Measurements from ENCODE around the gene SLC41A3.
"Not testable (repeated sequence)": the region's sequence is repeated elsewhere in the genome, so short reads cannot be mapped to it uniquely, and the experiment has no call there.

SLC41A3 gene

DNA sequence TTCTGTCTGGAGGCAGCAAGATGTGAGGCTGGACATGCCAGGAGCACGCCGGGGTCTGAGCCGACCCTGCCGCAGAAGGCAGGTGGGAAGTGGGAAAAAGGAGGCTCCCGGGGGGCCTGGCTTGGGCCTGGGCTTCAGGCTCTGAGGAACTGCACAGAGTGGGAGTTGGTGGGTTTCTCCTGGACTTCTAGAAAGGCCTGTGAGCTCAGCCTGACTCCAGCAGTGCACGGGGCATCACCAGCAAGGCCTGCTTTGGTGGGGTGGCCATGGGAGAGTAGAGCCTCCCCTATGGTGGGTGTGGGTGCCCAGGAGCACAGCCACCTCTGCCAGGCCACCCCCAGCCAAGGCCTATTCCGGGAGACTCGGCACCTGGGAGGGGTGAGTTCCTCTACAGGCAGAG, 18.1 kb upstream of the SLC41A3 start:
- Histone ChIP-seq H3K9me3 (ENCODE audit: control insufficient read depth, insufficient read depth, low read length) (no peaks in the 10 kb centered on the region), H3K27me3 (ENCODE audit: control insufficient read depth, insufficient read depth, low read length) (no peaks in the 10 kb centered on the region), H3K9ac (ENCODE audit: low read depth, low read length) (no peak overlapping the region)

DNA sequence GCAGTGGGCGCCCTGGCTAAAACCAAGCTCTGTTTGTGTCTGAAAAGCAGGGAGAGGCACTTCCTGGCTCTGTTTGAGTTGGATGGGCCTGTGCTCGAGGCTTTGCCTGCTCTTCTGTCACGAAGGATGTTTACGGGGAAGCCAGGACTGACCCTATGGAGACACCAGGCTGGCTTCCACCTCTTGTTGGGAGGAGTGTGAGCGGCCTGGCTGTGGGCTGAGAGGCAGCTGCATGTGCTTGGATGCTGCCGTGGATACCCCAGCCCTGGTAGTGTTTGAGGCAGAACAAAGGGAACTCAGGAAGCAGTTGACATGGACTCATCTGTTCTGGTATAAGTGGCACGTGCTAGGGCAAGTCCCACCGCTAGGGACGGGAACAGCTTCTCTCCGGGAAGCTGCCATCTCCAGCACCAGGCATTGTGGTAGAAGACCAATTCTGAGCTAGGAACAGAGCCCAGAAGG, 17.6 kb upstream of the SLC41A3 start:
- Histone ChIP-seq H3K4me3 (ENCODE audit: low read depth, low read length) (no peak overlapping the region), H3K27me3 (ENCODE audit: control insufficient read depth, insufficient read depth, low read length) (no peaks in the 10 kb centered on the region), H3K9me3 (ENCODE audit: control insufficient read depth, insufficient read depth, low read length) (no peaks in the 10 kb centered on the region), H3K4me1 (ENCODE audit: control insufficient read depth, insufficient read depth, low read length) (no peaks in the 10 kb centered on the region), H3K9ac (ENCODE audit: low read depth, low read length) (no peak overlapping the region), H3K36me3 (ENCODE audit: control insufficient read depth, insufficient read depth, low read length) (no peaks in the 10 kb centered on the region)

More for the DNA sequence above, 18.1 kb upstream of the SLC41A3 start:
- H3K36me3 ChIP-seq (ENCODE audit: control insufficient read depth, insufficient read depth, low read length), result no peaks in the 10 kb centered on the region
- no peak overlapping the region for H3K4me3 ChIP-seq (ENCODE audit: low read depth, low read length)
- no peaks in the 10 kb centered on the region for H3K4me1 ChIP-seq (ENCODE audit: control insufficient read depth, insufficient read depth, low read length)

DNA sequence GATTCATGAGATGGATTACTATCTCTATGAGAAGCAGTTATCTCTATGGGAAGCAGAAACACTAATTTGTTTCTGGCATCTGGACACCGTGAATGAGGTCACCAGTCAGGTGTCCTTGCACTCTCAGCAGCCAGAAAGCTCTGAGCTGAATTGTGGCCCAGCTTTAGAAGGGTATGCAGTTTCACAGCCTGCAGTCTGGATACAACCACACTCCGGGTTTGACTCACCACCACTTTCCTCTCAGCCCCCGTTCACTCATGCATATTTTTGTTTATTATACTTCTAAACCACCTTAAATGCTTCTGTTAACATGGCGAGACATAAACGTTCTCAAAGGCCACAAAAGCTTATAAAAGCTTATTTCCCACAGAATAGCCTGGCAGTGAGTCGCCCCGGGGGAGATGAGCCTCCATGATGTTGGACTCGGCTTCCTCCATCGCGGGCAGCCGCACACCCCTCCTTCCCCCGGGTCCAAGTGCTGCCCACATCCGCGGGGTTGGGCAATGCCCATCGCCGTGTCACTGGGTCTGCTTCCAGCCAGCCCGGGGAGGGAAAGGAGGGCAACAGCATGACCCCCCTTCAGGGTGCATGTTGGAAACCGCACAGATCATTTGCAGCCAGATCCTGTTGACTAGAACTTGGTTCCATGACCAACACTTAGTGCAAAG, 16.8 kb upstream of the SLC41A3 start:
- Histone ChIP-seq H3K4me1 (ENCODE audit: control insufficient read depth, insufficient read depth, low read length) (no peaks in the 10 kb centered on the region), H3K36me3 (ENCODE audit: control insufficient read depth, insufficient read depth, low read length) (no peaks in the 10 kb centered on the region), H3K4me3 (ENCODE audit: low read depth, low read length) (no peak overlapping the region), H3K27me3 (ENCODE audit: control insufficient read depth, insufficient read depth, low read length) (no peaks in the 10 kb centered on the region), H3K9me3 (ENCODE audit: control insufficient read depth, insufficient read depth, low read length) (no peaks in the 10 kb centered on the region), H3K9ac (ENCODE audit: low read depth, low read length) (no peak overlapping the region)

DNA sequence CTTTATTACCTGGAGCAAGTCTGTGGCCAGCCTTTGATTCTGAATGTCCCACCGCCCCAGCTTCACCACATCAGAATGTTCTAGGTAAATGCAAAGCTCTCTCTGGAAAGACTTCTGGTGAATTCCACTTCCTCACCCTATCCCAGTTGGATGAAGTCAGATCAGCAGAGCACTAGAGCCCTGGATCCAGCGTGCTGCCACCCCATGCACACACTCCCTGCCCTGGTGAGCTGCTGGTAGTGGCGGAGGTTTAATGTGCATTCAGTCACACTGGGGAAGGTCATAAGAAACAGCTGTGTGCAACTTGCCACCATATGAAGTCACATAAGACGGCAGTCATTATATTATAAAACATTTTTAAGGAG, 16.3 kb upstream of the SLC41A3 start:
- H3K36me3 ChIP-seq (ENCODE audit: control insufficient read depth, insufficient read depth, low read length), result no peaks in the 10 kb centered on the region
- no peak overlapping the region for H3K9ac ChIP-seq (ENCODE audit: low read depth, low read length)
- no peaks in the 10 kb centered on the region for H3K9me3 ChIP-seq (ENCODE audit: control insufficient read depth, insufficient read depth, low read length)
- H3K4me1 ChIP-seq (ENCODE audit: control insufficient read depth, insufficient read depth, low read length), result no peaks in the 10 kb centered on the region
- H3K27me3 ChIP-seq (ENCODE audit: control insufficient read depth, insufficient read depth, low read length), result no peaks in the 10 kb centered on the region
- H3K4me3 ChIP-seq (ENCODE audit: low read depth, low read length), result no peak overlapping the region

DNA sequence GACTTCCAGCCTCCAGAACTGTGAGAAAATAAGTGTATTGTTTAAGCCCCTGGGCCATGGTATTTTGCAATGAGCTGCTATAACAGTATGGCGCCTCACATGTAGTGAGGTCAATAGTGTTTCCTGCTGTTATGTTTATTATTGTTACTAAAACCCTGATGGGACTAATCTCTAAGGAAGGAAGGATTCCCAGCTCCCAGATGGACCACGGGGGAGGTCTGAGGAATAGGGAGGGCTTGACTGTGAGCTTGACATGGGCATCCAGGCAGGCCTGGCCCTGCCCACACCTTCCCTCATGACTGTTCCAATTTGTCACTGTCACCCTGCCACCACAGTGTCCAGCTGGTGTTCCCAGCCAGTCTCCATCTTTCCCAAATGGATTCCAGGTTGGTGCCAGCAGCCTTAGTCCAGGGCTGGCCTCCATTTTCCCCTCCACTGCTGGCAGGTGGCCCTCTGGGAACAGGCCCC, 14.5 kb upstream of the SLC41A3 start:
- Histone ChIP-seq H3K9me3 (ENCODE audit: control insufficient read depth, insufficient read depth, low read length) (no peaks in the 10 kb centered on the region), H3K4me3 (ENCODE audit: low read depth, low read length) (no peak overlapping the region), H3K4me1 (ENCODE audit: control insufficient read depth, insufficient read depth, low read length) (no peaks in the 10 kb centered on the region), H3K27me3 (ENCODE audit: control insufficient read depth, insufficient read depth, low read length) (no peaks in the 10 kb centered on the region), H3K9ac (ENCODE audit: low read depth, low read length) (no peak overlapping the region), H3K36me3 (ENCODE audit: control insufficient read depth, insufficient read depth, low read length) (no peaks in the 10 kb centered on the region)

DNA sequence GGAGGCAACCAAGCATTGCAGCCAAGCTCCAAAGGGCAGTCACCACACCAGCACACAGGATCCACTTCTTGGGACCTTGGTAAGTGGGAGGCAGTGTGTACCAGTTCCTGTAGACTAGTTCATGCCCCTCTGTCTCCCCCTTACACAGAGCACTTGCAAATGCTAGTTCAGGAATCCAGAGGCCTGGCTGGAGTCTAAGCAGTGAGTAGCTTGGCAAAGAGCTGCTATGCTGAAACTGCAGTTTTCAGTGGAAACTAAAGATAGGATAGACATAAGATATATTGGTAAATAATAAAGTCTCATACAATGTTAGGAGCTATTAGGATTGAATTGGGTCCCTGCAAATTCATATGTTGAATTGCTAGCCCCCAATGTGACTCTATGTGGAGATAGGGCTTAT, 13.9 kb upstream of the SLC41A3 start:
- no peak overlapping the region for H3K9ac ChIP-seq (ENCODE audit: low read depth, low read length)
- no peak overlapping the region for H3K4me3 ChIP-seq (ENCODE audit: low read depth, low read length)
- H3K36me3 ChIP-seq (ENCODE audit: control insufficient read depth, insufficient read depth, low read length), result no peaks in the 10 kb centered on the region
- H3K27me3 ChIP-seq (ENCODE audit: control insufficient read depth, insufficient read depth, low read length), result no peaks in the 10 kb centered on the region
- H3K4me1 ChIP-seq (ENCODE audit: control insufficient read depth, insufficient read depth, low read length), result no peaks in the 10 kb centered on the region
- H3K9me3 ChIP-seq (ENCODE audit: control insufficient read depth, insufficient read depth, low read length), result no peaks in the 10 kb centered on the region

DNA sequence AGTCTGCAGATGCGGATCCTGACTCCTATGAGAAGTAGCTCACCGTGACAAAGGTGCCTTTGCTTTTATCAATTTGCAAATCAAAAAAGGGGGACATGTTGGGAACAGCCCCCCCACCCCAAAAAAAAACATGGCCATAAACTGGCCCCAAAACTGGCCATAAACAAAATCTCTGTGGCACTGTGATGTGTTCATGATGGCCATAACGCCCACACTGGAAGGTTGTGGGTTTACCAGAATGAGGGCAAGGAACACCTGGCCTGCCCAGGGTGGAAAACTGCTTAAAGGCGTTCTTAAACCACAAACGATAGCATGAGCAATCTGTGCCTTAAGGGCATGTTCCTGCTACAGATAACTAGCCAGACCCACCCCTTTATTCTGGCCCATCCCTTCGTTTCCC, 12.3 kb upstream of the SLC41A3 start:
- not testable (repeated sequence) for H3K4me1 ChIP-seq (ENCODE audit: control insufficient read depth, insufficient read depth, low read length); H3K36me3 ChIP-seq (ENCODE audit: control insufficient read depth, insufficient read depth, low read length); H3K4me3 ChIP-seq (ENCODE audit: low read depth, low read length); H3K27me3 ChIP-seq (ENCODE audit: control insufficient read depth, insufficient read depth, low read length); H3K9me3 ChIP-seq (ENCODE audit: control insufficient read depth, insufficient read depth, low read length); H3K9ac ChIP-seq (ENCODE audit: low read depth, low read length)

DNA sequence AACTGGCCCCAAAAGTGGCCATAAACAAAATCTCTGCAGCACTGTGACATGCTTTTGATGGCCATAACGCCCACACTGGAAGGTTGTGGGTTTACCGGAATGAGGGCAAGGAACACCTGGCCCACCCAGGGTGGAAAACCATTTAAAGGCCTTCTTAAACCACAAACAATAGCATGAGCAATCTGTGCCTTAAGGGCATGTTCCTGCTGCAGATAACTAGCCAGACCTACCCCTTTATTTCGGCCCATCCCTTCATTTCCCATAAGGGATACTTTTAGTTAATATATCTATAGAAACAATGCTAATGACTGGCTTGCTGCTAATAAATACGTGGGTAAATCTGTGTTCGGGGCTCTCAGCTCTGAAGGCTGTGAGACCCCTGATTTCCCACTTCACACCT, 8.2 kb upstream of the SLC41A3 start:
- H3K4me1 ChIP-seq (ENCODE audit: control insufficient read depth, insufficient read depth, low read length); H3K36me3 ChIP-seq (ENCODE audit: control insufficient read depth, insufficient read depth, low read length); H3K27me3 ChIP-seq (ENCODE audit: control insufficient read depth, insufficient read depth, low read length); H3K9me3 ChIP-seq (ENCODE audit: control insufficient read depth, insufficient read depth, low read length); H3K4me3 ChIP-seq (ENCODE audit: low read depth, low read length); H3K9ac ChIP-seq (ENCODE audit: low read depth, low read length): not testable (repeated sequence)

DNA sequence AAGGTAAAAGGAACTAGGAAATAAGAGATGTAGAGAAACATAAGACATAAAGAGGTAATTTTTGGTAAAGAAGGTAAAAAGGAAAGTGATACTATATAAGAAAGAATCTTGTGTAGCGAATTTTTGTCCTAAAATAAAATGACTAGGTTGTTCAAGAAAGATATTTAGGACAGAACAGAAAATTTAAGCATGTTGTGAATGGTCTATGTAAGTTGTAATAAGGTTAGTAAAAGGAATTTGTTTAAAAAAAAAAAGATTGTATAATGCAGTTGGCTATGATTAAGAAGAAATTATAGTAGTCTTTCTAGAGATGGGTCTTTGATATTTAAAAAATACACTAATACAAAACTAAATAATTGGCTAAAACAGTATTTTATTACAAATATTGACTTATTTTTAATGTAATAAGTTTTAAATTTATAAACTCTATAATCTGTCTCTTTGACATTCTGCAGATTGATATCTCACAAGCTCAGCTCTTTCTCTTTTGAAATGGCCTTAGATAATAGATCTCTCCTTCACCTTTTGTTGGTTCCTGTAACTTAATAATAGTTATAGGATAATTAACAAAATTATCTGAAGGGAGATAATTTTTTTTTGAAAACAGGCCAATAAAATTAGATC, 3.7 kb upstream of the SLC41A3 start:
- Histone ChIP-seq H3K9ac (ENCODE audit: low read depth, low read length) (no peak overlapping the region), H3K4me3 (ENCODE audit: low read depth, low read length) (no peak overlapping the region), H3K36me3 (ENCODE audit: control insufficient read depth, insufficient read depth, low read length) (no peaks in the 10 kb centered on the region), H3K27me3 (ENCODE audit: control insufficient read depth, insufficient read depth, low read length) (no peaks in the 10 kb centered on the region), H3K9me3 (ENCODE audit: control insufficient read depth, insufficient read depth, low read length) (peaks cover 17% of the 10 kb centered on the region), H3K4me1 (ENCODE audit: control insufficient read depth, insufficient read depth, low read length) (peaks cover 3% of the 10 kb centered on the region)

DNA sequence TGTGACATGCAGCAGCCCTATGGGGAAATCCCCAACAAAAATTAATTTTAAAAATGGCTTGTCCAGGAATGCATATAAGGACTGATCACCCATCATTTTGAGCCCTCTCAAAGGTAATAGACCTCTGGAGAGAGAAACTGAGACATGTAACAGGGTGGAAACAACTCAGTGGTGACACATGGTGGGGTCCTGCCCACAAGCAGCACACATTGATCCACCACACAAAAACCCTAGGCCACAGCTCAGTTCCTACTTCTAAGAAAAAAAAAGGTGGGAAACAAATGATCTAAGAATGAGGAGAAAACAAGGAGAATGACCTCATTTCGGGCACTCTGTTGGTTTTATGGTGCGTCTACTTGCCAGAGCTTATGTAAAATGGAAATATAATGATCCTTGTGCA, 1.9 kb upstream of the SLC41A3 start:
- peaks cover 3% of the 10 kb centered on the region for H3K4me1 ChIP-seq (ENCODE audit: control insufficient read depth, insufficient read depth, low read length)
- H3K9me3 ChIP-seq (ENCODE audit: control insufficient read depth, insufficient read depth, low read length), result peaks cover 17% of the 10 kb centered on the region
- no peak overlapping the region for H3K4me3 ChIP-seq (ENCODE audit: low read depth, low read length)
- H3K9ac ChIP-seq (ENCODE audit: low read depth, low read length), result no peak overlapping the region
- no peaks in the 10 kb centered on the region for H3K36me3 ChIP-seq (ENCODE audit: control insufficient read depth, insufficient read depth, low read length)
- no peaks in the 10 kb centered on the region for H3K27me3 ChIP-seq (ENCODE audit: control insufficient read depth, insufficient read depth, low read length)

DNA sequence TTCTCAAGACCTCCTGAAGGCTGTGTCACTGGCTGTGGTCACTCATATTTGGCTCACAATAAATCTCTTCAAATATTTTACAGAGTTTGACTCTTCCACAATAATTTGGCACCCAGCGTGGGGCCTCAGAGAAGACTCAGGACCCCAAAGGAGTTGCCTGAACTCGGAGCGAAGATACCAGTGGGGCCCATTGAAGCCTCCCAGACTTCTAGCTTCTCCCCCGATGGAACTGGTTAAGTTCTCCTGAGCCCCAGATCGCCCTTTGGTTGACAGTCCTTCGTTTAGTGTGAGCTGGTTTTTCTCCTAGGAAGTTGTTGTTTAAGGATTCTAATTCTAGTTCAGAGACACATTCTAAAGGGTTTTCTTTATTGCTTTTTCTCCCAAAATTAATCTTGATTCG, 1.4 kb upstream of the SLC41A3 start:
- H3K4me1 ChIP-seq (ENCODE audit: control insufficient read depth, insufficient read depth, low read length), result peaks cover 3% of the 10 kb centered on the region
- no peaks in the 10 kb centered on the region for H3K36me3 ChIP-seq (ENCODE audit: control insufficient read depth, insufficient read depth, low read length)
- H3K9ac ChIP-seq (ENCODE audit: low read depth, low read length), result no peak overlapping the region
- no peaks in the 10 kb centered on the region for H3K27me3 ChIP-seq (ENCODE audit: control insufficient read depth, insufficient read depth, low read length)
- no peak overlapping the region for H3K4me3 ChIP-seq (ENCODE audit: low read depth, low read length)
- H3K9me3 ChIP-seq (ENCODE audit: control insufficient read depth, insufficient read depth, low read length), result peaks cover 17% of the 10 kb centered on the region

DNA sequence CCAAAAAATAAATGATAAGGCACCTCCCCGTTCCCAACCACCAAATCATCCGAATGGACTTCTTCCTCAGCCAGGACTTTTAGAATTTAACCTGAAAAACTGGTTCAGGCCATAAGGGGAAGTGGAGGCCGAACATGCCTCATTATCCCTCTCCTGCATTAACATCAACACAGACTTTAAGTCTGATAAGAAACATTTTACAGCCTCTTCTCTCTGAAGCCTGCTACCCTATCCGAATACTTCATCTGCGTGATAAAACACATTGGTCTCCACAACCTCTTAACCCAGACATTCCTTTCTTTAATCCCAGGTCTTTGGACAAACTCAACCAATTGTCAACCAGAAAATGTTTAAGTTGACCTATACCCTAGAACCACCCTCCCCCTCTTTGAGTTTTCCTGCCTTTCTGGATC, 850 bp upstream of the SLC41A3 start:
- H3K4me3 ChIP-seq (ENCODE audit: low read depth, low read length), result peak overlapping the region; percentile 62
- no peaks in the 10 kb centered on the region for H3K36me3 ChIP-seq (ENCODE audit: control insufficient read depth, insufficient read depth, low read length)
- H3K9me3 ChIP-seq (ENCODE audit: control insufficient read depth, insufficient read depth, low read length), result peaks cover 17% of the 10 kb centered on the region
- no peak overlapping the region for H3K9ac ChIP-seq (ENCODE audit: low read depth, low read length)
- H3K27me3 ChIP-seq (ENCODE audit: control insufficient read depth, insufficient read depth, low read length), result no peaks in the 10 kb centered on the region
- peaks cover 3% of the 10 kb centered on the region for H3K4me1 ChIP-seq (ENCODE audit: control insufficient read depth, insufficient read depth, low read length)

Measured in iPS-15b (cell line).